Adrenal gland (tissue), 5 donors: ENCODE measurements around the gene LUC7L3.

Experiments used
- CTCF ChIP-seq, 6 experiments: fragments of 450-650 bp in 4 of 6; fragments of 200-600 bp in 2 of 6; sonication (generic) in 1 of 6; IDR thresholded peaks; 1 replicate in 5 of 6; 2 replicates in 1 of 6; pipeline versions ENCODE4 v1.5.1 to v1.8.0; 2016 to 2021; ENCODE audit warnings: antibody characterized with exemption in 6 of 6, mild to moderate bottlenecking in 2 of 6, moderate library complexity in 1 of 6
- POLR2A ChIP-seq, 2 donors: fragments of 450-650 bp; IDR thresholded peaks; one replicate each; pipeline ENCODE4 v1.6.1; 2017; ENCODE audit warnings: antibody characterized with exemption in 2 of 2, mild to moderate bottlenecking in 2 of 2, moderate library complexity in 1 of 2
- donor health status: DM: no; HTN: no; CAD: no.

- no peak for TF ChIP-seq CTCF (IDR thresholded peaks at IDR 0.05)
- no peak for TF ChIP-seq POLR2A (IDR thresholded peaks at IDR 0.05)
Measured at GRCh38 chr17:50710650-50711049, 8.8 kb upstream of the LUC7L3 start.
